AG09309 (cell line): ENCODE measurements around the gene EXOC7.
"Not testable (repeated sequence)": the region's sequence is repeated elsewhere in the genome, so short reads cannot be mapped to it uniquely, and the experiment has no call there.

ENCODE experiments used
- DNase-seq: peaks from one replicate; pipeline ENCODE4 v3.0.0-alpha.2; 2010; ENCODE audit warnings: low read depth
- H3K4me3 ChIP-seq: 2 replicates; pipeline ENCODE4 v1.5.1; 2011; ENCODE audit warnings: mild to moderate bottlenecking, low read depth, low read length, moderate library complexity; ENCODE audit not compliant: control insufficient read depth
- CTCF ChIP-seq: IDR thresholded peaks from 2 replicates; pipeline ENCODE4 v1.5.1; 2011; ENCODE audit warnings: mild to moderate bottlenecking, low read depth, low read length, inconsistent platforms; ENCODE audit not compliant: insufficient read depth, control insufficient read depth; ENCODE audit errors: missing control alignments

Gene EXOC7

GRCh38 chr17:76048025-76048605, 55.5 kb downstream of the EXOC7 start:
- H3K4me3 ChIP-seq, result no peak overlapping the region
- no peak for DNase-seq
- no peak for TF ChIP-seq CTCF

GRCh38 chr17:76046064-76046463, 57.5 kb downstream of the EXOC7 start:
- TF ChIP-seq CTCF, result no peak
- H3K4me3 ChIP-seq, result no peak overlapping the region
- no peak for DNase-seq

- not testable (repeated sequence) for DNase-seq
Measured at GRCh38 chr17:76044475-76045007, 59.0 kb downstream of the EXOC7 start.

GRCh38 chr17:76042868-76043267, 60.7 kb downstream of the EXOC7 start:
- not testable (repeated sequence) for H3K4me3 ChIP-seq, DNase-seq

More at GRCh38 chr17:76044475-76045007, 59.0 kb downstream of the EXOC7 start:
- H3K4me3 ChIP-seq, result not testable (repeated sequence)

GRCh38 chr17:76040376-76040775, 63.2 kb downstream of the EXOC7 start:
- H3K4me3 ChIP-seq, result no peak overlapping the region
- no peak for TF ChIP-seq CTCF

GRCh38 chr17:76039121-76039520, 64.5 kb downstream of the EXOC7 start:
- TF ChIP-seq CTCF, result no peak
- no peak for DNase-seq
- H3K4me3 ChIP-seq, result no peak overlapping the region

More at GRCh38 chr17:76040376-76040775, 63.2 kb downstream of the EXOC7 start:
- DNase-seq, result no peak

GRCh38 chr17:76038050-76038449, 65.5 kb downstream of the EXOC7 start:
- TF ChIP-seq CTCF, result no peak
- H3K4me3 ChIP-seq, result no peak overlapping the region

More at GRCh38 chr17:76038050-76038449, 65.5 kb downstream of the EXOC7 start:
- DNase-seq, result no peak
